HEK293T (cell line): ENCODE data around the gene ZNF608.

Source experiments
- CTCF ChIA-PET: fragments of 350-600 bp; formaldehyde crosslinking; extraction: SDS; loops from one replicate; lab custom pipeline; 2021; ENCODE audit warnings: antibody characterized with exemption, inconsistent platforms; lab: Yijun Ruan, JAX
- POLR2A ChIA-PET: fragments of 350-600 bp; formaldehyde crosslinking; extraction: SDS; loops from one replicate; lab custom pipeline; 2020; ENCODE audit warnings: antibody characterized with exemption, inconsistent platforms; lab: Yijun Ruan, JAX
- DNase-seq: peaks from one replicate; pipeline ENCODE4 v3.0.0; 2012; ENCODE audit warnings: mixed read lengths; ENCODE audit errors: extremely low spot score
- ARNT ChIP-seq: fragments of 450-650 bp; IDR thresholded peaks from 2 replicates; pipeline ENCODE4 v1.6.1; 2017; ENCODE audit warnings: mild to moderate bottlenecking
- BHLHE40 ChIP-seq: fragments of 450-650 bp; IDR thresholded peaks from 2 replicates; pipeline ENCODE4 v1.6.1; 2016; ENCODE audit warnings: mild to moderate bottlenecking, moderate library complexity, borderline replicate concordance
- CTBP1 ChIP-seq: fragments of 450-650 bp; IDR thresholded peaks from 2 replicates; pipeline ENCODE4 v1.6.1; 2016; ENCODE audit warnings: borderline replicate concordance
- ELF4 ChIP-seq: fragments of 450-650 bp; IDR thresholded peaks from 2 replicates; pipeline ENCODE4 v1.6.1; 2017; ENCODE audit warnings: antibody characterized with exemption
- FOXA1 ChIP-seq: fragments of 450-650 bp; IDR thresholded peaks from 2 replicates; pipeline ENCODE4 v1.6.1; 2016; ENCODE audit warnings: mild to moderate bottlenecking
- FOXK2 ChIP-seq: fragments of 450-650 bp; IDR thresholded peaks from 2 replicates; pipeline ENCODE4 v1.6.1; 2016; ENCODE audit warnings: mild to moderate bottlenecking
- FOXM1 ChIP-seq: fragments of 450-650 bp; IDR thresholded peaks from 2 replicates; pipeline ENCODE4 v1.6.1; 2017; ENCODE audit warnings: mild to moderate bottlenecking, borderline replicate concordance
- HDGF ChIP-seq: fragments of 450-650 bp; IDR thresholded peaks from 2 replicates; pipeline ENCODE4 v1.6.1; 2017; ENCODE audit warnings: antibody characterized with exemption, borderline replicate concordance
- L3MBTL2 ChIP-seq: fragments of 450-650 bp; conservative IDR thresholded peaks from 2 replicates; pipeline ENCODE4 v1.6.1; 2016; ENCODE audit warnings: mild to moderate bottlenecking
- LEF1 ChIP-seq: fragments of 450-650 bp; IDR thresholded peaks from 2 replicates; pipeline ENCODE4 v1.6.1; 2017; ENCODE audit warnings: mild to moderate bottlenecking, borderline replicate concordance
- NFRKB ChIP-seq: fragments of 450-650 bp; IDR thresholded peaks from 2 replicates; pipeline ENCODE4 v1.6.1; 2016; ENCODE audit warnings: mild to moderate bottlenecking, moderate library complexity
- PKNOX1 ChIP-seq: fragments of 450-650 bp; IDR thresholded peaks from 2 replicates; pipeline ENCODE4 v1.6.1; 2016
- SP1 ChIP-seq: fragments of 450-650 bp; IDR thresholded peaks from 2 replicates; pipeline ENCODE4 v1.6.1; 2017
- SUZ12 ChIP-seq: fragments of 450-650 bp; IDR thresholded peaks from 2 replicates; pipeline ENCODE4 v1.6.1; 2016; ENCODE audit warnings: mild to moderate bottlenecking
- TARDBP ChIP-seq: fragments of 450-650 bp; IDR thresholded peaks from 2 replicates; pipeline ENCODE4 v1.6.1; 2016
- ZNF384 ChIP-seq: fragments of 450-650 bp; IDR thresholded peaks from 2 replicates; pipeline ENCODE4 v1.6.1; 2016

Gene ZNF608

DNA sequence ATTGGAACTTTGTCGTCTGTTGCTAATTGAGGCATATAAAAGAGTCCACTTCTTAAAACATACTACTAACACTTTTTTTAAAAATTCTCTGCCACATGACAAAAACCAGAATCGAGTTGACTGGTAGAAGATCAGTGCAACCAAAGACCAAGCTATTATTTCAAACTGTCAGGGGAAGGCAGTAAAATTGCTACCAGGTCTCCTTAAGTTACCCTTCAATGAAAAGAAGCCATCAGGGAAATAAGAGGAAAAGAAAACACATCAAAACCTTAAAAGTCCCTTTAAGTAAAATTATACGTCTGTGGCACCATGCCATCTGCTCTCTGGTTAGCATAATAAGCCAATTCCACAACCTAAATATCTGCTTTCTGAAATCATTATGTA, 9.6 kb downstream of the ZNF608 start:
- TF ChIP-seq ZNF384 (no peak; the same call in 1 of the 2 replicates), CTBP1 (peak; percentile 65), PKNOX1 (peak; percentile 93)
- ChIA-PET CTCF (interaction anchor here (0.9 to 1.3 kb wide), 3 partner anchors 13 to 343 kb away, joined by 3 read pairs; no protein-coding TSS in a partner anchor), POLR2A (interaction anchor here (1.0 to 5.0 kb wide), 4 partner anchors 11 to 108 kb away, joined by 3 to 50 read pairs (median 4); partner anchors contain the start of gene ZNF608)
- DNase-seq, result no peak

DNA sequence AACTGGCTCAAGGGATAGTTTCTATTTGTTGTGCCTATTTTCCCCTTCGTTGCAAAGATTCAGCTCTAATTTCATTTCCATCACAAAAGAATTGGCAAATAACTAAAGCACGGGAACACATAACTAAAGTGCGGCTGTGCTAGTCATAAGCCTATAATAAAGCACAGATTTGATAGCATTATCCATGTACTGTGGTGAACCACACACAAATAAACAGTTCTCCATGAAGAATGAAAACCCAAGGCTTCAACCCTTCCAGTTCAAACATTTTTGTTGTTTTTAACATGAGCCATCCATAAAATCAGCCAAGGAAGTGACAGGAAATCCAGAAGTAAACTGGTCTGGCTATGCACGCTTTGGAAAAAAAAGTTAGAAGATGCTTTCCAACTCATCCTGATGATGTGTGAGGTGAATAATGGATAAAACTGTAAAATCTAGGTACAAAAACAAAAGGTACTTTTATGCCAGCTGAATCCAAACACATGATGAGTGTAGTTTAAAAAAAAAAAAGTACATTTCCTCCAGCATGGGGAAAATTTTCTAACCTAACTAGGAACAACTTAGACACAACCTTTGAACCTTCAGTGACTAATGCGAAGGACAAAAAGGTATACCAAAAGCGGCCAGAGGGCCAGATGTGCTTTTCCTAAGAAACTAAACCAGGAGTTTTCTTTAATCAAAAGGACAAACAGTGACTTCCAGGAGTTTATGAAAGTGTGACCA, 10.2 kb downstream of the ZNF608 start:
- POLR2A ChIA-PET, result interaction anchor here (1.9 to 5.0 kb wide), 3 partner anchors 12 to 107 kb away, joined by 4 to 50 read pairs (median 5); partner anchors contain the start of gene ZNF608
- CTCF ChIA-PET, result interaction anchor here (1.2 to 1.3 kb wide), 2 partner anchors 11 to 14 kb away, joined by 3 to 4 read pairs; no protein-coding TSS in a partner anchor
- TF ChIP-seq FOXA1 (no peak), TARDBP (no peak), ELF4 (no peak), BHLHE40 (no peak)
- no peak for DNase-seq

- TF ChIP-seq FOXA1 (no peak), SUZ12 (no peak), SP1 (no peak), L3MBTL2 (no peak), TARDBP (no peak), FOXM1 (0 out of 2 replicates have a peak, but pooled peaks have one; percentile 47), ZNF384 (no peak), FOXK2 (no peak), PKNOX1 (peak; percentile 96), LEF1 (peak; percentile 72; the same call in 1 of the 2 replicates), ELF4 (no peak), HDGF (no peak), CTBP1 (peak; percentile 99), NFRKB (no peak), ARNT (peak; percentile 100), BHLHE40 (no peak)
- CTCF ChIA-PET, result interaction anchor here (0.6 to 1.2 kb wide), 3 partner anchors 10 to 270 kb away, joined by 3 to 4 read pairs (median 3); no protein-coding TSS in a partner anchor
- POLR2A ChIA-PET, result interaction anchor here (1.9 to 5.0 kb wide), 2 partner anchors 13 to 106 kb away, joined by 5 to 50 read pairs; partner anchors contain the start of gene ZNF608
- DNase-seq, result peak; percentile 80
Measured at GRCh38 chr5:124735169-124735858, 11.1 kb downstream of the ZNF608 start.

DNA sequence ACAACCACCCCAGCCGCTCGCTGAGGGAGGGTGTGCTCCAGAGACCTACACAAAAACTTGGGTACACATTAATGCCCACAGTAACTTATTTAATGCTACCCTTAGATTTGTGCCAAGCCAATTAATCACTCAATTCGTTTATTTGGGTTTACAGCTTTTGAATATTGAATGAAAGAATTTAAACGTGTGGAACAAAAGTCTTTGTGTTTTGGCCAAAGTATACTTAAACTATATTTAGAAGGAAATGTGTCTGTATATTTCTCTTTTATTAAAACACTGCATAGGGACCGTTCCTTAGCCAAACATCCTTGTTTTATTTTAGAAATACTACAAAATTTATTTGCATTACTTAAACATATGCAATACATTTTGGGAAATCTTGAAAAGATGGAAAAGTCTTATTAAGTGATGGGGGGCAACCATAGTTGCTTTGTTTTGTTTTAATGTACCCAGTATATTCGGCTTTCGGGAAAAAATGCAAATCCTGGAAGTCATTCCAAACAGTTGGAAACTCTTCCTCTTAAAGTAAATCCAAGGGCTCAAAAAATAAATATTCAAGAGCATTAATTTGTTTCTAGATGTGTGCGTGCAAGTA, 11.8 kb downstream of the ZNF608 start:
- ChIA-PET CTCF (interaction anchor here (0.7 kb wide), 1 partner anchor 220 kb away, joined by 3 read pairs; no protein-coding TSS in a partner anchor), POLR2A (interaction anchor here (5.0 kb wide), 1 partner anchor 13 kb away, joined by 50 read pairs; the partner anchor contains the start of gene ZNF608)
- no peak for DNase-seq
- TF ChIP-seq ARNT (no peak), TARDBP (no peak), ELF4 (no peak), SP1 (no peak), NFRKB (no peak), BHLHE40 (no peak), SUZ12 (no peak)

DNA sequence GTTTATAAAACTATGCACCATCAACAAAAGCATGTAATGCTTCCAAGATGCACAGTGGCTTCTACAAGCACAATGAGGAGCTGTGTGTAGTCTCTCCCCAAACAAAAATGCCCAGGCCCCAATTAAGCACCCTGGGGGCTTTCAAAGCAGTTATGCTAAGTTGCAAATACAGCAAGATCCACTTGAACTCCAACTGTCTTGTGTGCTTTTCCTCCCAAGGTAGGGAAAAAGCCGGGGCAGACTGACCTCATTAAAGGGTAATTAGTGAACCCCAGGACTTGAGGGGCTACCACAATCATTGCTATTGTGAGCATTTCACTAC, 13.1 kb downstream of the ZNF608 start:
- POLR2A ChIA-PET, result interaction anchor here (0.8 to 1.1 kb wide), 3 partner anchors 11 to 14 kb away, joined by 3 to 4 read pairs (median 3); no protein-coding TSS in a partner anchor

DNA sequence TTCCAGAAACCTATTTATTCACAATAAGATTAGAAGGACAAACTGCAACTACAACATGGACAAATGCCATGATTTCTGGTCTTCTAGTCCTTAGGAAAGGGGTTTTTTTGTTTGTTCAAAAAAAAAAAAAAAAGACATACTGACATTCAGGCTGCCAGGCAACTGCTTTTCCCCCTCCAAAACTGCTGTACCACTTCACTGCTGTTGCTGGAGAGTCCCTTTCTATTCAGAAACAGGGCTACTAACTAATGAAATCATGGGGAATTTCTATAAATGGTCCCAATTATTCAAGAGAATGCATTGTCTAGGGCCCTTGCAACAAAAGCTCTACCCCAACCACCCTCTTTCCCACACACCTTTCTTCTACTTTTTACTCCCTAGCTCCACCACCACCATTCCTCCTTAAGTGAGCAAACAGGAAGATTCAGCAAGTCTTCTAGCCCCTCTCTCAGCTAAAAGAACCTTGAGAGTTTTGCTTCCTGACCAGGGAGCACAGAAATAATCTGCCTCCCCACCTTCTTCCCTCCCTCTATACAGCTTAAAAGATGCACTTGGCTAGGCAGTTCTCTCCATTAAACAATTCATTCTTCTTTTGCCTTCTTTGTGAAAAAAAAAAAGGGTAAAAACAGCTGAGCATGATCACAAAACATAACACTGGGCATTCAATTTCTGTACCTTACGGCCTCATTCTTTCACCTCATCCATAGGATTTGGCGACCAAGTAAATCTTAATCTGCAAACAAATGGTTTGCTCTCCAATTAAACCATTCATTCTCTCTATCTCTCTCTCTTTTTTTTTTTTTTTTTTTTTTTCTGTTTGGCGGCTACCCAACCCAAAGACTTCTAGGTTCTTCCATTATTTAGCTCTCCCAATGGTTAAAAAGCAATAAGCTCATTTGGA, 13.8 kb downstream of the ZNF608 start:
- POLR2A ChIA-PET, result interaction anchor here (0.8 to 1.1 kb wide), 3 partner anchors 10 to 14 kb away, joined by 3 to 4 read pairs (median 3); no protein-coding TSS in a partner anchor
- CTCF ChIA-PET, result interaction anchor here (0.6 to 0.7 kb wide), 2 partner anchors 169 to 1396 kb away, joined by 6 to 9 read pairs; no protein-coding TSS in a partner anchor
- TF ChIP-seq ZNF384 (peak; percentile 79), BHLHE40 (no peak)
- DNase-seq, result no peak

More for the DNA sequence above, 13.1 kb downstream of the ZNF608 start:
- CTCF ChIA-PET, result no interaction called here
- no peak for DNase-seq
- TF ChIP-seq FOXA1 (no peak), FOXM1 (no peak), L3MBTL2 (no peak), CTBP1 (no peak)
